Hepatic stellate cell (primary cell): Measurements from ENCODE around the gene C13orf46.
"Not testable (repeated sequence)": the region's sequence is repeated elsewhere in the genome, so short reads cannot be mapped to it uniquely, and the experiment has no call there.

ENCODE experiments used
- DNase-seq: peaks from one replicate; pipeline ENCODE4 v3.0.0; 2011; ENCODE audit warnings: low spot score

Gene C13orf46

DNA sequence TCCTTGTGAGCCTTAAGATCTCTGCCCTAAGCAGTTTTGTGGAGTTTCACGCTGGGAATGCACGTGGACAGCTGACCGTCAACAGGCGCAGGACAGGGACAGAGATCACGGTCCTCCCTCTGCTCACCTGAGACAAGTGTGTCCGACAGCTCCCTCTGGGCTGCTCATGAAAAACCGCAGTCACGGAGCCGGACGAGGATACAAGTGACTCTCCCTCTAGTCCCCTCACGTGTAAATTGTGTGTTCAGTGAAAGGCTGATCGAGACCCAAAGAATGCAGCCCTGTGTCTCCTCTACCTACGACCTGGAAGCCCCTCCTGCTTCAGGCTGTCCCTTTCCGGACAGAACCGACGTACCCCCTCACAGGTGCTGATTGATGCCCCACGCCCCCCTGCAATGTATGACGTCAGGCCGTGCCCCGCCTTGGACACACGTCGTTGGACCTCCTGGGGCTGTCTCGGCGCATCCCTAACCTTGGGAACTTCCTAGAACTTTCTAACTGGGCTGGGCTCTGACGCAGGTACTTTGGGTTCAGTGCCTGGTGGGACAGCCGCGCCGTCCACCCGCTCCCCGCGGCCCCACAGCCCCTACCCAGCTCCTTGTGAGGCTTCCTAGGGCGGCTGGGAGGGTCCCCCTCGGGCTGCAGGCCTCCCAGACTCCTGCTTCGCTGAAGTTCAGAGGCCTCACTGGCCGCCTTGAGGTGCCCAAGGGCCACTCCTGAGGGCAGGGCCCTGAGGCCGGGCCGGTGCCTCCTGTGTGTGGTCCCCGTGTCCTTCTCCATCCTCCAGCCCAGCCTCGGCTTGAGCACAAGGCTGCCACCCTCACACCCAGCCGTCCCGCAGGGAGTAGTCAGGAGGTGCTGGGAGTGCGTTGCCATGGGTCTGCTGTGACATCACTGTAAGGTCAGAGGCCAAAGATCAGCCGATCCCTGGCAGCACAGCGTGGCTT is at the start of gene C13orf46:
TSS of gene C13orf46 (minus strand) at position 859 of the 947 bp plus-strand sequence. CDS start at position 780, 79 bp downstream.
- no peak for DNase-seq

DNA sequence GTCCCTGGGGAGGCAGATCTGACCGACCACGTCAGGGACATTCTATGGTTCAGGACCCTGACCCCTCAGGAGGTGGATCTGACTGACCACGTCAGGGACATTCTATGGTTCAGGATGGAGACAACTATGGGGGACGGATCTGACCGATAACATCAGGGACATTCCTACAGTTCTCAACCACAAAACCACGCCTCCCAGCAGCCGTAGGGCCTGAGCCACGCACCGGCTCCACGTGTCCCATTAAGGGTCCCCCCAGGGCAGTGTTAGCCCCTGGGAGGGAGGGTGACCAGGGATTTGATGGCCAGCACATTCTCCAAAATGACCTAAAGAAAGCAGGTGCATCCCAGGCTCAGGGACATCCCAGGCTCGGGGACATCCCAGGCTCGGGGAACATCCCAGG is 49.0 kb upstream of the C13orf46 start:
- no peak for DNase-seq

GRCh38 chr13:114022309-114022669 is 48.4 kb upstream of the C13orf46 start:
- no peak for DNase-seq

DNA sequence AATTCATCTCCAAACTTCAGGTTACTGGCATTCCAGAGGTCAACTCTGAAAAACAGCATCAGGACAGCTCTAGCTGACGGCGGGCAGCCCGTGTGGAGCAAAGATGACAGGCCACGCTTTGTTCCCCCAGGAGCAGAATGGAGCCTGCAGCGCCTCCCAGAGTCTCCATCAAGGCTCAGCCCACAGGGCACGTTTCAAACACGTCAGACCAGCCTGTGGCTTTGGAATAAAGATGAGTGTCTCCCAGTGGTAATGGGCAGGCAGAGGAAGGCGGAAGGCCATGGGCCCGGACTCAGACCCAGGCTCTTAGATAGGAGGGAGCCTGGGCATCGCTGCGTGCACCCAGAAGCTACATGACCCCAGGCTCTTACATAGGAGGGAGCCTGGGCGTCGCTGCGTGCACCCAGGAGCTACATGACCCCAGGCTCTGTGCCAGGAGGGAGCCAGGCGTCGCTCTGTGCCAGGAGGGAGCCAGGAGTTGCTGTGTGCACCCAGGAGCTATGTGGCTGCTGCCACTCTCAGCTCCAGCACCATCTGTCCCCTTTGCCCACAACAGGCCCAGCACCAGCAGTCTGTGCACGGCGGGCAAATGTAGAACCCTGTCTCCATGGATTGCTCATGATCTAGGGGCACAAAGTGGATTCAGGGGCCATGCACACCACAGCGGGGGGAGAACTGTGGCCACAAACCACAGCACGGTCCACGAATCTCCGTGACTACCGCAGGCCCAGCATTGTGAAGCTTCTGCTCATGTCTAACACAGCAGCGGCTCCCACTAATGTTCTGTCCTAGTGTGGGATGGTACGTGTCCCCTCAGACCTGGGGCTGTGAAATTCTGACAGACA is 47.8 kb upstream of the C13orf46 start:
- DNase-seq: no peak

DNA sequence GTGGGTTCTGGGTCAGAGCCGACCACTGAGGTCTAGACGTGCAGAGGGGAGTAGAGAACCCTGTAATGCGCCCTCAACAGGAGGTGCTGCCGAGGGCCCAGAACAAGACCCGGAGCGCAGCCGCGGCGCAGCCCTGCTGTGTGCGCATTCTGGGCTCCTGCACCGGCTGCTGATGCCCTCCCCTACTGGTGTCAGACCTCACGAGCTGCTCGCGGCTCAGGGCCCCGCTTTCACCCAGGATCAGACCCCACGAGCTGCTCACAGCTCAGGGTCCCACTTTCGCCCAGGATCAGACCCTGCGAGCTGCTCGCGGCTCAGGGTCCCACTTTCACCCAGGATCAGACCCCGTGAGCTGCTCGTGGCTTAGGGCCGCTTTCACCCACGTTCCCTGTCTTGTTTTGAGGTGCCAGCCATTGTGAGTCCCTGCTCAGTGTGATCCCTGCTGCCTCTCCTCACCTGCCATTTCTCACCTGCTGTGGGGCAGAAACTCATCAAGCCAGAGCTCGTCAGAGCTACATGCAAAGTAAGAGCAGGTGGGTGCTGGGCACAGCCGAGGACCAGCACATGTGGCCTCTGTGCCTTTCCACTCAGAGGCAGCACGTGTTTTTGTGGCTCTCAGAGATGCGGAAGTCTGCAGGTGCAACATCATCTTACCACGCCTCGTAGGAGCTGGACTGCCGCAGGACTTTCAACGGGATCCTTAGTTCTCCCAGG is 47.0 kb upstream of the C13orf46 start:
- DNase-seq: no peak

GRCh38 chr13:114020134-114020533 is 46.3 kb upstream of the C13orf46 start:
- DNase-seq: not testable (repeated sequence)

GRCh38 chr13:114019367-114019766 is 45.5 kb upstream of the C13orf46 start:
- DNase-seq: no peak

DNA sequence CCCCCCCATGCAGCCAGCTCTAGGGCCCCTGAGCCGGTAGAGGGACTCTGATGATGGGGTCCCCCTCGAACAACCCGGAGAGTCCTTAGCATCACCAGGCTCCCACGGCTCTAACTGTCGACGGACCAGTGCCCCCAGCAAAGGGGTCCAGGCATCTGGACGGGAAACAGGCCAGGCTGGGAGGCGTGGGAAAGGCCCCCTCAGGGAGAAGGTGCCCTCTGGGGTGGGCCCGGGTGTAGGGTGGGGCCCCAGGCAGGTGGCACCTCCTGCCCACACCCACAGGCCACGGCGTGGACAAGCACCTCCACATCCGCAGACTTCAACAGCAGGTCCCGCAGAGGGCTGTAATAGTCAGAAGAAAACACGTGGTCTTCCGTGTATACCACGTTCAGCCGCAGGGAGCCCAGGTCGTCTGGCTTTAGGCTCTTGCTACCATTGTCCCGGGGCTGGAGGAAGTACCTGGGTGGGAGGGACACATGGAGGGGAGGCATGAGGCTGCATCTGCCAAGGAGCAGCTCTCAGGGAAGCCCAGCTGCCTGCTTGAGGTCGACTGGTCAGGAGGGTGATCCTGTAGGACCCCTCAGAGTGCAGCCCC is 44.7 kb upstream of the C13orf46 start:
- DNase-seq: no peak

DNA sequence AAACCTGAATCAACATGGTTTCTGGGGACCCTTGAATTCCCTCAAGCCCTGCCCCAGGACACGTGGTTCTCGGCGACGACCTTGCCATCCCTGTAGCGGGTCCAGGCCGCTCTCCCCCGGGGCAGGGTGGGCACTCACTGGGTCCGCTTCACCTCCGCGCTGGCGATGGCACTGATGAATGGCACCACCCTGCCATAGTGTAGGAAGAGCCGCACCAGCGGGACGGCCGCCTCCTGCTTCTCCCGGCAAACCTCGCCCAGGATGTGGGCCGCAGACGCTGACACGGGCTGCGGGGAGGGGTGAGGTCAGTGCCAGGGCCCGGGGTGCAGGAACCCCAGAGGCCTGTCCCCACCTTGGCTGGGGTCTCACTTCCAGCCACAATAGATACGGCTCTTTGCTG is 44.1 kb upstream of the C13orf46 start:
- no peak for DNase-seq

GRCh38 chr13:114017028-114017630 is 43.3 kb upstream of the C13orf46 start:
- DNase-seq: no peak

DNA sequence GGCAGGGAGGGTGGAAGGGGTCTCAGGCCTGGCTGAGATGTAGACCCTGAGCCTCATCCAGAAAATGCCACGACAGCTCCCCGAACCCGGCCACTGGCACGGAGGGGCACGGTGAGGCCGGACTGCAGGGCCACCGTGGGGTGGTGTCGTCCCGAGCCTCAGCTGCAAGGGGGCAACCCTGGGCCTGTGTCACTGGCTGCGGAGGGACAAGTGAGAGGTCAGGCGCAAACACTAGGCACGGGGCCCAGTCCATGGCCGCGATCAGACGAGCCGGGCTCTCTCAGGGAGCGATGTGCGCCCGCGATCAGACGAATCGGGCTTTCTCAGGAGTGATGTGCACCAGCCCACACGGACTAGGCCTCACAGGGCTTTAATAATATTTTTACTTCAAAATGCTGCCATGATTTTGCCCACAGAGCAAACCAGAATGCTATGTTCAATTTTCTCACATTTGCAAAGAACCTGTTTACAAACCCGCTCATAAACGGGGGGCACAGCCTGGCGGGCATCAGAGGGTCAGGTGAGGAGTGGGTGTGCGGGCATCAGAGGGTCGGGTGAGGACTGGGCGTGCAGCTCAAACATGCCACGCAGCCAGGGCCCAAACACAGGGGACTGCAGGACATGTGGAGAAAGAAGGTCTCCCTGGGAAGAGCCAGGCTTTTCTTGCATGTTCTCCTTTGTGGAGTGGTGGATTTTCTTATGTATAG is 42.6 kb upstream of the C13orf46 start:
- no peak for DNase-seq

DNA sequence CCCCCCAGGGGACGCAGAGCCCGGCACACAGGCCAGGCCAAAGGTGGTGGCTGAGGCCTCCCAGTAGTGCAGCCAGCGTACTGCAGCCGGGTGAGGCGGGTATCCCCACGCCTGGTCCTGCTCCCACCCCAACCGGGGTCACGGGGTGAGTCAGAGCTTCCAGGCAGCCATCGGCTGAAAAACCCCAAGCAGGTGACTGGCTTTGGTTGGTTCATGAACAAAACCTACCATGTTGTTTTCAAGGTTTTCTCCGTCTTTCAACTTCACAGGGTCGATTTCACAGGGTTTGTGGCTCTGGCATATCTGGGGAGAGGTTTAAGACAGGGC is 42.1 kb upstream of the C13orf46 start:
- DNase-seq: no peak

DNA sequence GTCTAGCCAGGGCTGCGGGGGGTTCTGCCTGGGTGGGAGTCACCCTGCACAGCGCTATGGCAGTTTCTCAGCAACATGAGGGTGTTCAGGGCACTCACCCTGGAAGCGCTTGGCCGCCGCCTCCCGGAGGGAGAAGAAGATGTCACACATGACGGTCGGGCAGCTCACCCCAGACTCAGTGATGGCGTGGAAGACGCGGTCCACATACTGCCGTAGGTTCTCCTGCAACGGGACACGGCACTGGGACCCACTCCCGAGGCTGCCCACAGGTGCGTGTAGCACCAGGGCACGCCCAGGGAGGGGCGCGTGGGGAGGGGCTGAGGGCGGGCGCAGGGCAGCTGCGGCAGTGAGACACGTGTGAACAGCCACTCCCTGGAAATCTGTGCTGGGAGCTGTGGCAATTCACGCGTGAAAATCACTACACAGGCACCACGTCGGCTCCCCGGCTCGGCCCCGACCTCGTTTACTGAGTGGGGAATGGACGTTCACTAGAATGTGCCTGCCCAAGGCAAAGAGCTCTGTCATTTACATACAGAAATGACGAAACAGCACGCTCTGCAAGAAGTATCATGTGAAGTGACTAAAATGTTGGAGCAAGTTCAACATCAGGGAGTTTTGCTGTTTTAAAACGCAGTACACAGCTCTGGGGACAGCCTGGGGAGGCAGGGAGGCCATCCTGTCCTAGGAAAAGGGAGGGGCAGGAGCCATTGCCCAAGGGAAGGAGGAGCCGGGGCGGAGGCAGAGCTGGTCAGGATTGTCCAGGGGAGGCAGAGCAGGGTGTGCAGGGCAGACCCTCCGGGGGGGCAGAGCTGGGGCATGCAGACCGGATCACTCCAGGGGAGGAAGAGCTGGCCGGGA is 41.5 kb upstream of the C13orf46 start:
- DNase-seq: no peak

GRCh38 chr13:114013952-114014629 is 40.2 kb upstream of the C13orf46 start:
- DNase-seq: no peak

GRCh38 chr13:114013336-114013735 is 39.5 kb upstream of the C13orf46 start:
- DNase-seq: no peak

DNA sequence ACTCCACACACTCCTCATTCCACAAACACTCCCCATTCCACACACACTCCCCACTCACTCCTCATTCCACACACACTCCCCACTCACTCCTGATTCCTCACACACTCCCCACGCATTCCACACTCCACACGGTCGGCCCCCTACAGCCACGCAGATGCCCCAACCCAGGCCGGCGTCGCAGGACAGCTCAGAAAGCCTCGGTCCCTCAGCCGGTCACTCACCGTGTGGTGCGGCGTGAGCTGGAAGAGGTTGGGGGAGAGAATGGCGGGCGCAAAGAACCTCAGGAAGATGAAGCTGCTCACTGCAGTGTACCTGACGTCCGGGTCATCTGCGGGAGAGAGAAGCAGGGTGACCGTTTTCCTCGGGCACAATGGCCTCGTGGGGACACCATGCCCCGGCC is 39.0 kb upstream of the C13orf46 start:
- DNase-seq: no peak

DNA sequence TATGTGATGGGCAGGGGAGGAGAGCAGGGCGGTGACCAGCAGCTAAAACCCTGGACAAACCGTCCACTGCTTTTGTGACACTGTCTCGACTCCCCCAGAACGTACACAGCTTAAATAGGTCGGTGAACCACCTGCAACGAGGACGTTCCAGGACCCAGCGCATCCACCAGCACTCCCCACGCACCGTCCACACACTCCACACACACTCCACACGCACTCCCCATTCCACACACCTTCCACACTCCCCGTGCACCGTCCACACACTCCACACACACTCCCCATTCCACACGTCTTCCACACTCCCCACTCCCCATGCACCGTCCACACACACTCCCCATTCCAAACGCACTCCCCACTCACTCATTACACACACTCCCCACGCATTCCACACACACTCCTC is 38.3 kb upstream of the C13orf46 start:
- DNase-seq: no peak

DNA sequence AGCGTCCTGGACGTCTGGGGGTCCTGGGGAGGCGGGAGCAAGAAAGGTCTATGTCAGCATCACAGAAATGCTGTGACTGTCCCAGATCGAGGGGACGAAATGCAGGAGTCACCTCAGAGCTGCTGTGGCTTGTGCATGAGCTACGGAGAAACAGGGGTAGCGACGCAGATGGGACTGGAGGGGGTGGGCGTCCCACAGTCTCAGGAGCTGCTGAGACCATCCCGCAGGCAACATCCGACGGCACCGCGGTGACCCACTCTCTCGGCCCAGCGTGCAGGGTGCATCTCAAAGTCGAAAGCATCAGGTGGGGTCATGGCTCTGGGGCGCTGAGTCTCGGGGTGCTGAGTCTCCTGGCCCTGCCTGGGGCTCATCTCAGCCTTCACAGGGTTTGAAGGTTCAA is 37.4 kb upstream of the C13orf46 start:
- DNase-seq: no peak

- no peak for DNase-seq
Measured at GRCh38 chr13:114010401-114011101, 36.7 kb upstream of the C13orf46 start.
